Skin of body (tissue), 2 donors: ENCODE measurements around the gene GOLIM4. TPM values are rescaled to one million over a fixed set of nuclear protein-coding genes. Genes with fewer than 3 reads are reported as not detected.
A peak's percentile ranks its signal among the peaks of the same experiment; 100 is the strongest.
"Not testable (repeated sequence)": the region's sequence is repeated elsewhere in the genome, so short reads cannot be mapped to it uniquely, and the experiment has no call there.

Experiments used
- DNase-seq: peaks from one replicate; lab custom pipeline; 2025; lab: John Stamatoyannopoulos, UW
- total RNA-seq: library from RNA; depleted of rRNA; stranded (reverse); fragments of >200 nt; gene quantifications from one replicate; pipeline ENCODE4 v1.2.3, GENCODE V29; 2014

GOLIM4 gene
- total RNA-seq, 1 donor from 2014 or later: 39.2 TPM

- DNase-seq: no peak
These were observed 46.3 kb downstream of the GOLIM4 start for GRCh38 chr3:168049367-168049974.

- DNase-seq: no peak
These were observed 47.1 kb downstream of the GOLIM4 start for GRCh38 chr3:168048414-168049330.

DNA sequence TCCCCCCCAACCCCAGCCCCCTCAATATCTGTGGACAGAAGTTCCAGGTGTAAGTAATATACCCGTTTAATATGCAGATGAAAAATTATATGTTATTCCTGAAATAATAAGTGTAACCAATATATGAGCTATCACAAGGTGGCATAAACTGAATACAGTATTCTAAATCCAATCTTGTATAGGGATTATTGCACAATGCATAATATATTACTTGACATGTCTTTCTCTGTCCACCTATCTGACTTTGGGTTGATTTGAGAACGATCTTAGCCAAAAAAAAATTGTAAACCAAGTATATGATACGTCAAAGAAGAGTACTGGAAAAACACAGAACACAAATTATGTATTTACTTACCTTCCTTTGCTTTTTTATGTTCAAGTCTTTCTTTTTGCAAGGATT, 47.8 kb downstream of the GOLIM4 start:
- DNase-seq: no peak

DNA sequence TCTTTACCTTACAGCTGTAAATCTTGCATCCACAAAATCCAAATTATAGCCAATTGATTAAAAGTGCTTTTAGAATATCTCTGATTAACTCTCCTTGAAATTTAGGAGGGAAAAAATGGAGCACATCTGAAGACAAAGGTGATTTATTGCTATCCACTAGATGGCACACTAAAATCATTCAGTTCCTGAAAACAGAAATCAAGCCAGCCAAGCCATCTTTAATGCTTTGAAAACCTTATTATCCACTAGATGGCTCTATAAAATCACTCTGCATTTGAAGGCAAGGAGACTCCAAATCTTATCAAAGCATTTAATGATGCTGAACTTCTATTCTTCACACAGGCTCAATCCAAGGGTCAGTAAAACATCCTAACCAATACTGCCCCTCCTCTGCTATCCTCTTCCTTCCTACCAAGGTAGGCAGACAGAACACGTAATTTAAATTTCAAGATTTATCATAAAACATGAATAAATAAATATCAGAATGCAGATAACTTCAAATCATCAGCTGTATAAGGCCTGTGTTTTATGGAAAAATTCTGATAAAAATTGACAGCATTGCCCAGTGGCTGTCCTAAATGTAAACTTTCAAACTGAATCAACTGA, 48.4 kb downstream of the GOLIM4 start:
- peak; percentile 91 for DNase-seq

DNA sequence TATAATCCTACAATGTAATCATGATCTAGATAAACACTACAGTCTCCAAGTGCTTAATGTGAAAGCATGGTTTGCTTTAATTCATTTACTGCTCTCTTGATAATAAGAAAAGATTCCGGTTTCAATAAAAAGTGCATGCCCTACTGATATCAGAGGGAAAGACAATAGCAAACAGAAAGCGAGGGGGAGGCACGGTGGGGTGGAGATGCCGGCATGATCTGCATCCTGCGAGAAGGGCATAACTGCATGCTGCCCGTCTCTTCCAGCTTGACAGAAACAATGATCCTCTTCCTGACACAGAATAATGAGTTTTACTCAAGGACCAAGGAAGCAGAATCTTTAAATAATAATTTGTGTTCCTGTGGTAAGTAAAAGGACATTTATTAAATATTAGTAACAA, 51.7 kb downstream of the GOLIM4 start:
- no peak for DNase-seq

DNA sequence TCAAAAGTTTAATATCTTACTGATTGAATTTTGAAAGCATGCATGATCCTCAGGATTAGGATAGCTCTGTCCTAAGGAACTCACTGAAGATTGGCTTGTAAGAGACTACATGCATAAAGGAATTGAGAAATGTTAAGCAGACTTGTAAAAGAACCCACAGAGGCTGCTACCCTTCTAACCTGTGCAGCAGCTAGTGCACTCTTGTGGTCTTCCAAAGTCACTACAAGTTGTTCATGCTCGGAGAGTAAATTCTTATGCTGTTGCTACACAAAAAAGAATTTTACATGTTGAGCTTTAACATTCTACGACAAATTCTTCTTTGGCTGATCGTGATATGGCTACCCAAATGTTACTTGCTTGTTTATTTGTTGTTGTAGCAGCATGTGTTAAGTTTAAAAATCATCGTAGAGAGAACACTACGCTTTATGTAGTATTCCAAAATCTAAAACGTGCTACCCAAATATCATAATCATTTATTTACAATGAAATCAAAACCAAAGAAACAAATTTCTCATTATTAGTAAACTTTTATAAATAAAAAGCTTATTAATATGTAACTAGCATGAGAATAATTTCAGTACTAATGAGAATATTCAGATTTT, 55.0 kb downstream of the GOLIM4 start:
- no peak for DNase-seq

GRCh38 chr3:168037020-168037419, 58.7 kb downstream of the GOLIM4 start:
- DNase-seq: peak; percentile 68

- no peak for DNase-seq
These were observed 59.1 kb downstream of the GOLIM4 start for GRCh38 chr3:168036619-168037018.

- DNase-seq: no peak
These were observed 61.4 kb downstream of the GOLIM4 start for GRCh38 chr3:168034152-168034928.

GRCh38 chr3:168030577-168030976, 65.1 kb downstream of the GOLIM4 start:
- no peak for DNase-seq

DNA sequence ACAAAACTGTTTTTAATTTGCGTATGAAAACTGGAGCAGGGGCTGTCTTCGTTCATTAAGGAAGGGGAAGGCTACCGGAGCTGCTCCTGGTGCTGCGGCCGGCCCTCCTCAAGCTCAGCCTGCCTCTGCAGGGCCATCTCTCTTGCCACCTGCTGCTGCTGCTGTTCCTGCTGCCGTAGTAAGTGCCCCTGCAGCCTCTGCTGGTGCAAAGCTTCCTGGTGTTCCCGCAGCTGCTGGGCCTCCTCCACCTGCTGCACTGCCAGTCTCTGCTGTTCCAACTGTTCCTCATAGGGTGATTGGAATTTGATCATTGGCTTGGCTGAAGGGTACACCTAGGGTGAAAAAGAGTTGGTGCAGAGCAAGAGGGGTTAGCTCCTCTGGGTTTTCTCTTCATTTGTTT, 66.0 kb downstream of the GOLIM4 start:
- DNase-seq: no peak

GRCh38 chr3:168028086-168028485, 67.6 kb downstream of the GOLIM4 start:
- no peak for DNase-seq

DNA sequence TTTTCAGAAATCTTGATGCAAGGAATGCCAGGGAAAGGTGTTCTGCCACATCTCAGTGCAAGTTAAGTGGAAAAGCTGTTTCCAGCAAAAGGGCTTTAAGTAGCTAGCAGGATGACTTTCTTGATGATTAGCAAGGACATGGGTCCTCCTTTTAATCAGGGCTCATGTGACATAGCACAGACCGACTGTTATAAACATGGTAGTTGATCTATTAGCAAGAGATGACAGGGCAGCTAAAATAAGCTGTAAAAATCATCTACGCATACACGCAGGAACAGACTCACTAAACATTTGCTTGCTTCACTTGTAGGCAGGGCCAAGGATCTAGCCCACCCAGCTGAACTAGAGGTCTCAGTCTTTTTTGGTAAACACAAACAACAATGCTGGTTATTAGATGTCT, 69.0 kb downstream of the GOLIM4 start:
- DNase-seq: no peak

GRCh38 chr3:168025076-168025475, 70.6 kb downstream of the GOLIM4 start:
- DNase-seq: no peak

DNA sequence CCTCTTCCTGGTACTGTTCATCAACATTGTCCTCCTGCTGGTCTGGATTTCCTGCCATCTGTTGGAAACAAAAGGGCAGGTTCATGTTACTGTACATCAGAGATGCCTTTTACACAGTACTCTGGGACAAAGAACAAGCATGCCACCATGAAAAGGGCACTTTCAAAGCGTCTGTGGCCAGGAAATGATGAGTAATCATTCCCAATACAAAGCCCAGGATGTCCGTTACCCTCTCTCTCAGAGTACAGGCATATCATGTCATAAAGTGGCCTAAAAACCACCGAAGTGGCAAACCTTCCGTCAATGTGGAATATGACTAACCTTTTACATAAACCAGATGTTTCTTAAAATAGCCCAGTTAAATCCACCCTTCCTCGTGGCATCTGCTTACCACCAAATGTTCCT, 71.2 kb downstream of the GOLIM4 start:
- DNase-seq: no peak

DNA sequence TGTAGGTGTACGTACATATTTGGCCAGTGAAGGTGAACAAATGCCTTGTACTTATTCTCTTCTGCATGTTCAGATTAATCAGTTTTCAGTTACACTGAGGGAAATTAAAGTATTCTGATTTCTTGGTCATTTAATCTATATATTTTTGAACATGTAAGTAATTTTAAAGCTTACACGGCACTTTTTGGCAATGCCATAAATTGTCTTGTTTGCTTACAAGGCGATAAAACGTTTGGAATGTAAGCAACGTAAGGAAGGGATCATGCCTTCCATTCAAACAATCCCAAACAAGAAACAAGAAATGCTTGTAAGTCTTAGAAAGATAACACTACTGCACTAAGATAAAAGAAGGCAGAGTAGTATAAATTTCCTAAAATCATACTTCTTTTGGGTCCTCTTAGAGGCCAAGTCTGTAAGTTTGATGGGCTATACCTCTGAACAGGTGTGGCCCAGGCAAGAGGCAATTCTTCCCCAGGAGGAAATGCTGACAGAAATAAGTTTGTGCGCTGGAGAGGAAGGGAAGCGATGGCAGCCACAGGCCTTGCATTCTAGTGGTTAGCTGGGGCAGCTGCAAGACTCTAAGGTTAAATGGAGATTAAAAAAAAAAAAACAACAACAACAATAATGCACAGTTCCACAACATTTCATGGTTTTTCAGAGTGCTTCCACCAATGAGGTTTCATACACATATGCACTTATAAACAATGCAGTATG, 73.8 kb downstream of the GOLIM4 start:
- DNase-seq: no peak

DNA sequence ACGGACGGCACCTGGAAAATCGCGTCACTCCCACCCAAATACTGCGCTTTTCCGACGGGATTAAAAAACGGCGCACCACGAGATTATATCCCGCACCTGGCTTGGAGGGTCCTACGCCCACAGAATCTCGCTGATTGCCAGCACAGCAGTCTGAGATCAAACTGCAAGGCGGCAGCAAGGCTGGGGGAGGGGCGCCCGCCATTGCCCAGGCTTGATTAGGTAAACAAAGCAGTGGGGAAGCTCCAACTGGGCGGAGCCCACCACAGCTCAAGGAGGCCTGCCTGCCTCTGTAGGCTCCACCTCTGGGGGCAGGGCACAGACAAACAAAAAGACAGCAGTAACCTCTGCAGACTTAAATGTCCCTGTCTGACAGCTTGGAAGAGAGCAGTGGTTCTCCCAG, 84.4 kb downstream of the GOLIM4 start:
- DNase-seq: not testable (repeated sequence)

- DNase-seq: no peak
These were observed 89.1 kb downstream of the GOLIM4 start for GRCh38 chr3:168006584-168006983.

DNA sequence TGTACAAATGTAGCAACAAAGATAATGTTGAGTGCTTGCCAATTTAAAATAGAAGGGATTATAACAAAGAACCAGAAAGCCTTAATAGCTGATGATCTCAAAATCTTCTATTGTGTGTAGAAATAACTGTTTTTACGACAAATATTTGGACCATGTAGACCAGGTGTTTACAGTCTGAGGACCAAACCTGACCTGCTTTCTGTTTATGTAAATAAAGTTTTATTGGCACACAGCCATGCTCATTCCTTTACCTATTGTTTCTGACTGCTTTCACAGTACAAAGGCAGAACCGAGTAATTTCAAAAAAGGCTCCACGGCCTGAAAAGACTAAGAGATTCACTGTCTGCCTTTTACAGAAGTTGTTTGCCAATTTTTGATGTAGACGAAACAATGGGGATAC, 91.8 kb downstream of the GOLIM4 start:
- DNase-seq: no peak

DNA sequence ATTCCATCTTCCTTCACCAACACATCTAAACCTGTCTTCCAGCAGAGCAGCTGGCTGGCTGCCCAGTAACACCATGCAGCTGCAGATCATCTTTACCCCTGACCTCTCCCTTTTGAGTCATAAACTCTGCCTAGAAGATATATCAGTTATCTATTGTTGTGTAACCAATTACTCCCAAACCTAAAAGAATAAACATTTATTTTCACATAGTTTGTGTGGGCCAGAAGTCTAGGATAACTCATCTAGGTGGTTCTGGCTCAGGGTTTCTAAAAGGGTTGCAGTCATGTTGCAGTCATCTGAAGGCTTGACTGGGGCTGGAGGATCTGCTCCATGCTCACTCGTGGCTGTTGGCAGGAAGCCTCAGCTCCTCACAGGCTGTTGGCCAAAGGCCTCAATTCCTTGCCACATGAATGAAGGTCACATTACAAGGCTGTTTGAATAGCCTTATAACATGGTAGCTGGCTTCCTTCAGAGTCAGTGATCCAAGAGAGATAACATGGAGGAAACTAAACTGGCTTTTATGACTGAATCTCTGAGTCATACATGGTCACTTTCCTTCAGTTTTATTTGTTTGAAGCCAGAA, 92.8 kb downstream of the GOLIM4 start:
- DNase-seq: no peak
